ENCODE measurements around the gene TP53BP1.

DNA sequence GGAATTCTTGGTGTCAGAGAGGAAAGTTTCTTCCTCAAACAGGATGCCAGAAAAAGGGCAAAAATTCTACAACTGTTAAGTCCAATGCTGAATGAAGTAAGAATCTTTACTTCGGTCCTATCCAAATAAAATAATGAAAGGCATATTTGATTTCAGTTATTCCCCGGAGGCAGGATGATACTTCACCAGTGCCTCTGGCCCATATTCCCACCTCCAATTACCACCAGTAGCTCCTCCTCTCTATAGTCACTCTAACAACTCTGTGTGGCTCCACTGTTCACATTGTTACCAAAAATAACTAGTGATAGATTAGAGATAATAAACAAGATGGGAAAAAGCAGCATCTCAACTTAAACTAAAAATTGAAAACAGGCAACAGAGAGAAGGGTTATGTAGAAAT lies 45.1 kb upstream of the TP53BP1 start:
- TF ChIP-seq, protein P1, sequence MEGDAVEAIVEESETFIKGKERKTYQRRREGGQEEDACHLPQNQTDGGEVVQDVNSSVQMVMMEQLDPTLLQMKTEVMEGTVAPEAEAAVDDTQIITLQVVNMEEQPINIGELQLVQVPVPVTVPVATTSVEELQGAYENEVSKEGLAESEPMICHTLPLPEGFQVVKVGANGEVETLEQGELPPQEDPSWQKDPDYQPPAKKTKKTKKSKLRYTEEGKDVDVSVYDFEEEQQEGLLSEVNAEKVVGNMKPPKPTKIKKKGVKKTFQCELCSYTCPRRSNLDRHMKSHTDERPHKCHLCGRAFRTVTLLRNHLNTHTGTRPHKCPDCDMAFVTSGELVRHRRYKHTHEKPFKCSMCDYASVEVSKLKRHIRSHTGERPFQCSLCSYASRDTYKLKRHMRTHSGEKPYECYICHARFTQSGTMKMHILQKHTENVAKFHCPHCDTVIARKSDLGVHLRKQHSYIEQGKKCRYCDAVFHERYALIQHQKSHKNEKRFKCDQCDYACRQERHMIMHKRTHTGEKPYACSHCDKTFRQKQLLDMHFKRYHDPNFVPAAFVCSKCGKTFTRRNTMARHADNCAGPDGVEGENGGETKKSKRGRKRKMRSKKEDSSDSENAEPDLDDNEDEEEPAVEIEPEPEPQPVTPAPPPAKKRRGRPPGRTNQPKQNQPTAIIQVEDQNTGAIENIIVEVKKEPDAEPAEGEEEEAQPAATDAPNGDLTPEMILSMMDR (IDR thresholded peaks at IDR 0.05): no peak
- no peak for TF ChIP-seq POLR2A (IDR thresholded peaks at IDR 0.05)

Data from stomach (tissue), 4 donors.